ENCODE results near the gene AUTS2.
"Not testable (repeated sequence)": the region's sequence is repeated elsewhere in the genome, so short reads cannot be mapped to it uniquely, and the experiment has no call there.

AUTS2 gene

GRCh38 chr7:70624500-70625103, 1026.3 kb downstream of the AUTS2 start:
- in situ Hi-C loops (cut with MboI; ENCODE audit: low sequenced_read_pairs): no loop called here

- in situ Hi-C loops (cut with MboI; ENCODE audit: low sequenced_read_pairs): no loop called here
Observed at GRCh38 chr7:70627461-70627860, 1029.2 kb downstream of the AUTS2 start.

GRCh38 chr7:70630440-70630817, 1032.2 kb downstream of the AUTS2 start:
- in situ Hi-C loops (cut with MboI; ENCODE audit: low sequenced_read_pairs): no loop called here

GRCh38 chr7:70630818-70631457, 1032.7 kb downstream of the AUTS2 start:
- in situ Hi-C loops (cut with MboI; ENCODE audit: low sequenced_read_pairs): no loop called here

- in situ Hi-C loops (cut with MboI; ENCODE audit: low sequenced_read_pairs): no loop called here
Observed at GRCh38 chr7:70631718-70632117, 1033.4 kb downstream of the AUTS2 start.

GRCh38 chr7:70632400-70632799, 1034.1 kb downstream of the AUTS2 start:
- in situ Hi-C loops (cut with MboI; ENCODE audit: low sequenced_read_pairs): no loop called here

- in situ Hi-C loops (cut with MboI; ENCODE audit: low sequenced_read_pairs): no loop called here
Observed at GRCh38 chr7:70634071-70634470, 1035.8 kb downstream of the AUTS2 start.

- in situ Hi-C loops (cut with MboI; ENCODE audit: low sequenced_read_pairs): no loop called here
Observed at GRCh38 chr7:70634610-70635068, 1036.4 kb downstream of the AUTS2 start.

GRCh38 chr7:70635633-70636032, 1037.4 kb downstream of the AUTS2 start:
- in situ Hi-C loops (cut with MboI; ENCODE audit: low sequenced_read_pairs): no loop called here

- in situ Hi-C loops (cut with MboI; ENCODE audit: low sequenced_read_pairs): no loop called here
Observed at GRCh38 chr7:70636169-70636568, 1037.9 kb downstream of the AUTS2 start.

GRCh38 chr7:70637726-70638125, 1039.5 kb downstream of the AUTS2 start:
- in situ Hi-C loops (cut with MboI; ENCODE audit: low sequenced_read_pairs): no loop called here

GRCh38 chr7:70638158-70639107, 1040.2 kb downstream of the AUTS2 start:
- in situ Hi-C loops (cut with MboI; ENCODE audit: low sequenced_read_pairs): no loop called here

- in situ Hi-C loops (cut with MboI; ENCODE audit: low sequenced_read_pairs): no loop called here
Observed at GRCh38 chr7:70640266-70640833, 1042.1 kb downstream of the AUTS2 start.

- in situ Hi-C loops (cut with MboI; ENCODE audit: low sequenced_read_pairs): no loop called here
Observed at GRCh38 chr7:70641882-70642281, 1043.6 kb downstream of the AUTS2 start.

GRCh38 chr7:70645279-70645678, 1047.0 kb downstream of the AUTS2 start:
- in situ Hi-C loops (cut with MboI; ENCODE audit: low sequenced_read_pairs): no loop called here

- in situ Hi-C loops (cut with MboI; ENCODE audit: low sequenced_read_pairs): no loop called here
Observed at GRCh38 chr7:70645876-70646351, 1047.6 kb downstream of the AUTS2 start.

GRCh38 chr7:70646536-70647248, 1048.4 kb downstream of the AUTS2 start:
- in situ Hi-C loops (cut with MboI; ENCODE audit: low sequenced_read_pairs): no loop called here

GRCh38 chr7:70647801-70648498, 1049.7 kb downstream of the AUTS2 start:
- in situ Hi-C loops (cut with MboI; ENCODE audit: low sequenced_read_pairs): no loop called here

- in situ Hi-C loops (cut with MboI; ENCODE audit: low sequenced_read_pairs): not testable (repeated sequence)
Observed at GRCh38 chr7:70648499-70648861, 1050.2 kb downstream of the AUTS2 start.

- in situ Hi-C loops (cut with MboI; ENCODE audit: low sequenced_read_pairs): no loop called here
Observed at GRCh38 chr7:70649323-70649722, 1051.0 kb downstream of the AUTS2 start.

Data from HL-60/S4 treated with retinoic acid at 250 ng/mL for 4 days and 3 days (cell line).